ENCODE measurements around the gene KCNH2.
A peak's percentile ranks its signal among the peaks of the same experiment; 100 is the strongest.

The KCNH2 gene

GRCh38 chr7:151010307-151011096, 32.4 kb upstream of the KCNH2 start (continued):
- TF ChIP-seq BCL11A (tag by site-specific recombination; IDR thresholded peaks at IDR 0.05; ENCODE audit: low read depth) (no peak), ZNF548 (tag by site-specific recombination; IDR thresholded peaks at IDR 0.05) (no peak), REST (tag by site-specific recombination; IDR thresholded peaks at IDR 0.05) (no peak), ZFHX2 (tag by site-specific recombination; conservative IDR thresholded peaks at IDR 0.05) (no peak), GLIS2 (tag by site-specific recombination; IDR thresholded peaks at IDR 0.05) (peak; percentile 43), GFI1B (tag by site-specific recombination; IDR thresholded peaks at IDR 0.05) (no peak), ZNF10 (tag by site-specific recombination; IDR thresholded peaks at IDR 0.05) (no peak), ZBTB11 (tag by site-specific recombination; conservative IDR thresholded peaks at IDR 0.05; ENCODE audit: low read depth) (no peak), MEIS1 (CRISPR knock-in tag; IDR thresholded peaks at IDR 0.05; ENCODE audit: borderline replicate concordance) (no peak)

GRCh38 chr7:151010037-151010306, 31.9 kb upstream of the KCNH2 start:
- no peaks in the 10 kb centered on the region for H3K36me3 ChIP-seq (ENCODE audit: control insufficient read depth in 2 of 2, insufficient read depth in 1 of 2, low read length in 2 of 2)
- H3K4me1 ChIP-seq (ENCODE audit: control insufficient read depth, insufficient read depth, low read length): no peaks in the 10 kb centered on the region
- H3K9me3 ChIP-seq (ENCODE audit: control insufficient read depth, insufficient read depth, low read depth, low read length): no peaks in the 10 kb centered on the region
- POLR2A ChIA-PET: interaction anchor here (0.6 kb wide), 1 partner anchor 217 kb away, joined by 4 read pairs; no protein-coding TSS in a partner anchor
- H3K27ac ChIP-seq (ENCODE audit: extremely low read depth, low read depth, low read length): no peak overlapping the region
- H3K4me3 ChIP-seq (ENCODE audit: low read depth, low read length): no peak overlapping the region
- CTCF ChIA-PET: interaction anchor here (0.6 to 2.9 kb wide), 8 partner anchors 9 to 306 kb away, joined by 3 to 26 read pairs (median 6); no protein-coding TSS in a partner anchor
- no peak for TF ChIP-seq ZNF223 (tag by site-specific recombination; IDR thresholded peaks at IDR 0.05)
- no peak for TF ChIP-seq ZNF148 (tag by site-specific recombination; IDR thresholded peaks at IDR 0.05; ENCODE audit: borderline replicate concordance)
- no peak for TF ChIP-seq ZNF211 (tag by site-specific recombination; IDR thresholded peaks at IDR 0.05; ENCODE audit: low read depth)
- TF ChIP-seq ZNF707 (tag by site-specific recombination; IDR thresholded peaks at IDR 0.05): no peak
- TF ChIP-seq ZNF133 (tag by site-specific recombination; IDR thresholded peaks at IDR 0.05): no peak
- TF ChIP-seq HOXA7 (CRISPR knock-in tag; IDR thresholded peaks at IDR 0.05; ENCODE audit: borderline replicate concordance): no peak
- TF ChIP-seq ZNF341 (tag by site-specific recombination; IDR thresholded peaks at IDR 0.05; ENCODE audit: low read depth): 0 out of 2 replicates have a peak, but pooled peaks have one; percentile 27

All from HEK293 (cell line).